Activated CD4-positive, CD25-positive, alpha-beta regulatory T cell treated with anti-CD3 and anti-CD28 coated beads, Interleukin-2, amount 50 U/mL, for 24 hours (primary cell): Measurements from ENCODE around the gene SLC39A11.

Source experiments
- ATAC-seq, 2 donors: fragments of 150-1000 bp; cut with Tn5 transposase; one replicate each; pipeline ENCODE4 v1.10.0; 2021; ENCODE audit warnings: mild to moderate bottlenecking in 1 of 2, moderate library complexity in 1 of 2

The SLC39A11 gene

DNA sequence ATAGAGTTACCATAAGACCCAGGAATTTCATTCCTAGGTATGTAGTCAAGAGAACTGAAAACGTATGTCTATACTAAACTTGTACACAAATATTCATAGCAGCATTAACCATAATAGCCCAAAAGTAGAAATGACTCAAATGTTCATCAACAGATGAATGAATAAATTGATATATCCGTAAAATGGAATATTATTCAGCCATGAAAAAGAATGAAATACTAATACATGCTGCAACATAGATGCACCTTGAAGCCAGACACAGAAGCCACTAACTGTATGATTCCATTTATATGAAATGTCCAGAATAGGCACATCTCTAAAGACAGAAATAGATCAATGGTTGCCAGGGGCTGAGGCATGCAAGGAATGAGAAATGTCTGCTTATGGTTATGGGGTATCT lies 484.1 kb downstream of the SLC39A11 start:
- no peak for ATAC-seq

- ATAC-seq = no peak
Measured at GRCh38 chr17:72606656-72607055, 485.8 kb downstream of the SLC39A11 start.

GRCh38 chr17:72605543-72605942 lies 486.9 kb downstream of the SLC39A11 start:
- no peak for ATAC-seq

DNA sequence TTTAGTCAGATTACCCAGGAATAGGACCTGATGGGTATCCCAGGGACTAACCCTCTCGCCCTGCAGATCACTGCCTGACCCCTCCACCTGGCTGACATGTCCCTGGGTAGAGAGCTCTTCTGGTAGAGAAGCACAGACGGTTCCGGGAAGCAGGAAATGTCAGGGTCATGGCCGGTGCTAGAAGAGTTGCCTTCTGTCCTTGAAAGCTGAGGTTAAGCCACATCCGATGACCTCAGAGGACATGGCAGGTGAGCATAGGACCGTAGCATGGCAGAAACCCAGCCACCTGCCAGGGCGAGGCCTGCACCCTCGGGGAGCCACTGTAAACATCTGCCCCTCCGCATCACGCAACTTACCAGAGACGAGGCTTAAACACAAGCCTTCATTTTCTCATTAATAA lies 488.0 kb downstream of the SLC39A11 start:
- ATAC-seq = no peak

- ATAC-seq = no peak
Measured at GRCh38 chr17:72603420-72604242, 488.9 kb downstream of the SLC39A11 start.

DNA sequence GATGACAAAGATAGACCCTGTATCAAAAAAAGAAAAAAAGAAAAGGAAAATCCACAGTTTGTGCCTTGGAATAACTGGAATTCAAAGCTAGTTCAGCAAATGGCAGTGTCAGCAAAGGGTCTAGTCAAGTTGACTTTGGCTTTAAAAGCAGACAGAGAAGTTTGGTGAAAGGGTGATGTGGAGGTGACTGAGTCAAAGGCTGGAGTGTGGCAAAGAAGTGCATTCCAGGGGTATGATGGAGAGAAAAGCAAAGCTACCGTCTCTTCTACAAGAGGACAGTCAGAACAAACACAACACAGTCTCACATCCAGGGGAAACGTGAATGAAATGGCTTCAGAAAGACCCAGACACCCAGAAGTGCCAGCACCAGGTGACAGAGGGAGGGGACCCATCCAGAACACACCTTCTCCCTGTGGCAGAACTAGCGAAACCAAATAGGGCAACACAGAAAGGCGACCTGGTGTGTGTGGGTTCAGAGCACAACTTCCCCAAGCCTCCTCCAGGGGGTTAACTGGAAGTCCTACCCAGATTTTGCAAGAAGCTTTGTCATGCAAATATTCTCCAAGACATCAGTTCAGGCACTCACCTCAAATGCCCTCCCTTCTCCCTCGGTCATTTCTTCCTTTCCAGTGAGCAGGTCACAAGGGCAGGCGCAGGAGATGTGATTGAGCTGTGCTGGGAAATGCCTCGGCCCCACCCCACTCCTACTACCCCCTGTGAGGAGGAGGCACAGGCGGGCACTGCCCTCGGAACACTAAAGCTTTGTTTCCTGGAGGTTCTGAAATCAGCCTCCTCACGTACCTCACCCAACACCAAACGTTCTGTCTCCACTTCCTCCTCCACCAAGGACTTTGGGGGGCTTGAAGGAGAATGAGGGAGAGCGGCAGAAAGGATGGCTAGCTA lies 489.7 kb downstream of the SLC39A11 start:
- ATAC-seq = no peak

DNA sequence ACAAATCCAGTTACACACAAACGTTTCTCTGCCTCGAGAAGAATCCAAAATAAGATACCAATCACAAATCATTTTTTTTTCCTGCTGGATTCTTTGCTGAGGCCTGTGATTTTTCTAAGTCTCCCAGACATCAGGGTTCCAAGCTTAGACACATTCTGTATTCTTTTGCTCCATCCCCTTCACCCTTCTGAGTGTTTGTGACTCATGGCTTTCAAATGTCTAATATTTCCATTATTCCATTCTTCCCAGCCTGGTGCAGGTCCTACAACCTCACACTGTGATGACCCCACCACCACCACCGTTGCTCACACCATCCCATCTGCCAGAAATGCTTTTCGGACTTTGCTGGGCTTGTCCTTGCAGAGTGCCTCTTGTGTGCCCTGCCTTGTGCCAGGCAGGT lies 491.6 kb downstream of the SLC39A11 start:
- no peak for ATAC-seq

- no peak for ATAC-seq
Measured at GRCh38 chr17:72599891-72600290, 492.6 kb downstream of the SLC39A11 start.

DNA sequence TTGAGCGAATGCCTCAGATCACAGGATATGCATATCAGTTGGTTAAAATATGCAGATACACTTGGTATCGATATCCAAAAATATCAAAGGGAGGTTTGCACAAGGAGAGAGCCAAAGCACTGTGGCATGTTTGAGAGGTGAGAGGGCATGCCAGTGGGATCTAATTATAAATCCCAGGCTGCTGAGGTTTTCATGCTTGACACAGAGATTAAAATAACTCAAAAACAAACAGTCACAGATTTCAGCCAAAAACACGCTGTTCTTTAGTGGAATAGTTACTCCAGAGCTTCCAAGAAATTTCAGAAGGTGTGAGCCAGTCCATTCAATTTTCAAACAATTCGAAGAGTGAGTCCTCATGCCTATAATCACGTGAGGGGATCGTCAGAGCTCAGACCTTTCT lies 493.8 kb downstream of the SLC39A11 start:
- ATAC-seq = no peak

- no peak for ATAC-seq
Measured at GRCh38 chr17:72597354-72598087, 495.0 kb downstream of the SLC39A11 start.
